NT2/D1 (cell line): Measurements from ENCODE around the gene IL1R2.

Source experiments
- DNase-seq: peaks from one replicate; pipeline ENCODE4 v3.0.0-alpha.2; 2011; ENCODE audit warnings: low read depth, low spot score
- H3K27me3 ChIP-seq: 2 replicates; pipeline ENCODE4 v1.6.0; 2011; ENCODE audit warnings: mild to moderate bottlenecking; ENCODE audit not compliant: insufficient read length, insufficient read depth
- H3K36me3 ChIP-seq: 2 replicates; pipeline ENCODE4 v1.6.1; 2011; ENCODE audit warnings: mild to moderate bottlenecking, low read length, mixed read lengths; ENCODE audit not compliant: insufficient read depth, insufficient read length
- H3K4me1 ChIP-seq: 2 replicates; pipeline ENCODE4 v1.5.1; 2011; ENCODE audit not compliant: insufficient read depth, insufficient read length
- H3K4me3 ChIP-seq: 2 replicates; pipeline ENCODE4 v1.5.1; 2011; ENCODE audit warnings: low read depth; ENCODE audit not compliant: insufficient read length
- H3K9ac ChIP-seq: 2 replicates; pipeline ENCODE4 v1.6.0; 2011; ENCODE audit warnings: low read depth; ENCODE audit not compliant: insufficient read length
- H3K9me3 ChIP-seq: 2 replicates; pipeline ENCODE4 v1.5.1; 2011; ENCODE audit warnings: mild to moderate bottlenecking, low read length; ENCODE audit not compliant: insufficient read depth
- SUZ12 ChIP-seq: IDR thresholded peaks from 2 replicates; pipeline ENCODE4 v1.6.1; 2011; ENCODE audit not compliant: insufficient read length, insufficient read depth; ENCODE audit errors: extremely low read depth
- YY1 ChIP-seq: IDR thresholded peaks from 2 replicates; pipeline ENCODE4 v1.6.1; 2011; ENCODE audit not compliant: insufficient read length, insufficient read depth
- ZNF274 ChIP-seq: IDR thresholded peaks from 2 replicates; pipeline ENCODE4 v1.6.1; 2011; ENCODE audit warnings: mild to moderate bottlenecking, low read depth, low read length

Gene IL1R2

GRCh38 chr2:102022884-102023539 is 31.3 kb downstream of the IL1R2 start:
- Histone ChIP-seq H3K4me3 (no peak overlapping the region), H3K9ac (no peak overlapping the region), H3K9me3 (no peaks in the 10 kb centered on the region), H3K27me3 (peaks cover 5% of the 10 kb centered on the region), H3K36me3 (no peaks in the 10 kb centered on the region), H3K4me1 (no peaks in the 10 kb centered on the region)
- TF ChIP-seq YY1 (no peak), SUZ12 (no peak), ZNF274 (no peak)
- no peak for DNase-seq

DNA sequence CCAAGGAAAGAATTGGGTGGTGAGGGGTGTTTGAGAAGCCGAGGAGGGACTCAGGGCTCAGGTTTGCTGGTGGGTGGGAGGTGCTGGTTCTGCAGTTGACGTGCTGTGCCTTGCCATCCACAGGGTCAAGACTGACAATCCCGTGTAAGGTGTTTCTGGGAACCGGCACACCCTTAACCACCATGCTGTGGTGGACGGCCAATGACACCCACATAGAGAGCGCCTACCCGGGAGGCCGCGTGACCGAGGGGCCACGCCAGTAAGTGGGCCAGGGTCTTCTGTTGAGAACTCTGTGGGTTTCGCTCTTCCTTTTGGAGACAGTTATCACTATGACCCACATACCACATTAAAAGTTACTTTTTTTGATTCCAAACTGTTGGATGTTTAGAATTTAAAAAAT is 32.6 kb downstream of the IL1R2 start:
- H3K4me1 ChIP-seq = no peaks in the 10 kb centered on the region
- no peaks in the 10 kb centered on the region for H3K9me3 ChIP-seq
- TF ChIP-seq SUZ12 (no peak), YY1 (no peak), ZNF274 (no peak)
- no peaks in the 10 kb centered on the region for H3K36me3 ChIP-seq
- H3K9ac ChIP-seq = no peak overlapping the region
- peaks cover 3% of the 10 kb centered on the region for H3K27me3 ChIP-seq
- no peak for DNase-seq
- no peak overlapping the region for H3K4me3 ChIP-seq

- no peaks in the 10 kb centered on the region for H3K9me3 ChIP-seq
- no peaks in the 10 kb centered on the region for H3K27me3 ChIP-seq
- H3K36me3 ChIP-seq = no peaks in the 10 kb centered on the region
- no peak overlapping the region for H3K4me3 ChIP-seq
- no peak for TF ChIP-seq YY1
- TF ChIP-seq SUZ12 = no peak
- no peak for TF ChIP-seq ZNF274
- no peaks in the 10 kb centered on the region for H3K4me1 ChIP-seq
- H3K9ac ChIP-seq = no peak overlapping the region
- DNase-seq = no peak
Measured at GRCh38 chr2:102025016-102025501, 33.3 kb downstream of the IL1R2 start.

DNA sequence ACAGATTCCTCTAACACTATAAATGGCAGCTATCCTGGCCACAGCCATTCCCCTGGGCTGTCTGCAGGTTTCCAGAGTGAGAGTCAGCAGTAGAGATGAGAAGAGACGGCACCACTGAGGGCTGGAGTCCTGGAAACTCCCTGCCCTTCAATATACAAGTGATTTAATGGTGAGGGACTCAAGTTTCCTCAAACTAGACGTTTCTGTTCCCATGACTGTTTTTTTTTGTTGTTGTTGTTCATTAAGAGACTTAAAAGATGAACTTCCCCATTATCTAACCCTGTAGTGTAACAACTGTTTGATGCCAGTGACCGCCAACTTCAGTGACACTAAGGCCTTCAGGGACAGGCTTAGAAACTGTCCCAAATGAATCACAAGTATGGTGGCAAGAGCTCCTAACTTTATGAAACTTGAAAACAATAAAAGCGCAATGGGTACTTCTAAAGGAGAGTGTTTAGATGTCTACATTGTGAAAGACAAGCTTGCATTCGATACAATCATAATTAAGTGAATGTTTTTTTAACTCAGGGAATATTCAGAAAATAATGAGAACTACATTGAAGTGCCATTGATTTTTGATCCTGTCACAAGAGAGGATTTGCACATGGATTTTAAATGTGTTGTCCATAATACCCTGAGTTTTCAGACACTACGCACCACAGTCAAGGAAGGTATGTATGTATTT is 34.0 kb downstream of the IL1R2 start:
- Histone ChIP-seq H3K27me3 (no peaks in the 10 kb centered on the region), H3K4me1 (no peaks in the 10 kb centered on the region)
- no peak for DNase-seq

GRCh38 chr2:102027036-102027980 is 35.5 kb downstream of the IL1R2 start:
- DNase-seq = no peak
- Histone ChIP-seq H3K9ac (no peak overlapping the region), H3K4me1 (no peaks in the 10 kb centered on the region), H3K4me3 (no peak overlapping the region), H3K36me3 (no peaks in the 10 kb centered on the region), H3K27me3 (no peaks in the 10 kb centered on the region), H3K9me3 (no peaks in the 10 kb centered on the region)
- no peak for TF ChIP-seq YY1
- TF ChIP-seq SUZ12 = no peak
- no peak for TF ChIP-seq ZNF274

More for the DNA sequence above, 34.0 kb downstream of the IL1R2 start:
- Histone ChIP-seq H3K9ac (no peak overlapping the region), H3K9me3 (no peaks in the 10 kb centered on the region), H3K36me3 (no peaks in the 10 kb centered on the region), H3K4me3 (no peak overlapping the region)
- TF ChIP-seq ZNF274 = no peak
- TF ChIP-seq YY1 = no peak
- no peak for TF ChIP-seq SUZ12

- Histone ChIP-seq H3K27me3 (no peaks in the 10 kb centered on the region), H3K9me3 (no peaks in the 10 kb centered on the region), H3K4me1 (peaks cover 2% of the 10 kb centered on the region)
Measured at GRCh38 chr2:102028470-102028869, 36.7 kb downstream of the IL1R2 start.

More at GRCh38 chr2:102028470-102028869, 36.7 kb downstream of the IL1R2 start:
- H3K9ac ChIP-seq = no peak overlapping the region
- TF ChIP-seq ZNF274 = no peak
- no peak for TF ChIP-seq SUZ12
- TF ChIP-seq YY1 = no peak
- no peak for DNase-seq
- H3K4me3 ChIP-seq = no peak overlapping the region
- H3K36me3 ChIP-seq = no peaks in the 10 kb centered on the region
